Measurements from ENCODE around the gene HNRNPA0. TPM values are rescaled to one million over a fixed set of nuclear protein-coding genes. Genes with fewer than 3 reads are reported as not detected.

HNRNPA0 gene
- total RNA-seq, 1 experiment from 2014 or later, result 68.5 TPM

DNA sequence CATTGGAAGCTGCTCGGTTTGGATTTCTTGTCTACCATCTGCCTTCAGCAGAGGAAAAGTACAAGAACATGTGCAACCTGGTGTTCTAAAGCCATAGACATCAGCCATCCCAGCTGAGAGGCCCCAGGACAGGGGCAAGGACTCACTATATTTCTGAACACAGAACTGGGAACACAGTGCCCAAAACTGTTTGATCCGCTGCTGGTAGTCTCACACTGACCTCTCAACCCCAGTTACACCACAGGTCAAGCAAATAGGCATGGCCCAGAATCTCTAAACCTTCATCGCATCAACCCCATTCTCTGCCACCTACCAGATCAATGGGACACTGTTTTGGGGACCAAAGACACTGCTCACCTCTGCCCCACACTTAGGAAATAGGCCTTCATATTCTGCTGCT lies 20.2 kb downstream of the HNRNPA0 start:
- Histone ChIP-seq H2AFZ (ENCODE audit: low read length) (no peak overlapping the region), H3K79me2 (ENCODE audit: insufficient read depth, low read length) (peaks cover 11% of the 10 kb centered on the region), H4K91ac (ENCODE audit: insufficient read length, low read depth, low read length) (no peak overlapping the region), H3K9ac (ENCODE audit: extremely low read depth, insufficient read length, low read length) (no peak overlapping the region), H3K4me1 (ENCODE audit: insufficient read depth, low read length) (peaks cover 8% of the 10 kb centered on the region; the same call in 1 of the 2 replicates), H2BK5ac (ENCODE audit: insufficient read length, low read length) (no peak overlapping the region), H3K27ac (ENCODE audit: insufficient read length, low read depth, low read length) (no peak overlapping the region), H3K4ac (ENCODE audit: low read depth, low read length) (no peak overlapping the region), H3T11ph (ENCODE audit: low read length) (no peak overlapping the region), H3K23me2 (ENCODE audit: insufficient read length, low read depth, low read length, poor library complexity, severe bottlenecking) (peaks cover 8% of the 10 kb centered on the region), H3K23ac (ENCODE audit: insufficient read length, low read depth, low read length) (no peak overlapping the region), H2BK20ac (ENCODE audit: low read depth, low read length, poor library complexity, severe bottlenecking) (no peak overlapping the region), H3K56ac (ENCODE audit: insufficient read length, low read depth, low read length) (no peak overlapping the region), H3K9me3 (ENCODE audit: control insufficient read depth, low read depth, low read length) (no peaks in the 10 kb centered on the region), H3K27me3 (ENCODE audit: insufficient read depth, low read length) (no peaks in the 10 kb centered on the region), H3K14ac (ENCODE audit: insufficient read depth, low read length) (no peak overlapping the region), H3K79me1 (ENCODE audit: insufficient read depth, low read depth, low read length, poor library complexity, severe bottlenecking) (peaks cover 6% of the 10 kb centered on the region), H2AK5ac (ENCODE audit: insufficient read length, low read length) (no peak overlapping the region), H3K4me2 (ENCODE audit: insufficient read depth, insufficient read length, low read length) (peak overlapping the region; percentile 77), H3K18ac (ENCODE audit: insufficient read length, low read depth, low read length) (no peak overlapping the region), H2BK15ac (ENCODE audit: low read depth, low read length) (no peak overlapping the region), H4K8ac (replicated peaks; ENCODE audit: insufficient read length, low read depth, low read length) (no peak overlapping the region), H2BK120ac (ENCODE audit: low read depth, low read length, poor library complexity, severe bottlenecking) (no peak overlapping the region), H2BK12ac (ENCODE audit: insufficient read length, low read depth, low read length) (no peak overlapping the region), H4K5ac (ENCODE audit: insufficient read length, low read depth, low read length) (no peak overlapping the region), H4K20me1 (ENCODE audit: control insufficient read depth, insufficient read depth, insufficient read length) (no peaks in the 10 kb centered on the region)
- Mint-ChIP-seq H3K27ac (no peak overlapping the region; a peak in 1 of 7 replicates), H3K27me3 (ENCODE audit: low read depth) (no peaks in the 10 kb centered on the region), H3K36me3 (ENCODE audit: insufficient read depth in 1 of 3, low read depth in 3 of 3) (peaks cover 0 to 3% (median 0%) of the 10 kb centered on the region in 3 experiments; a peak in 1 of 7 replicates), H3K4me1 (peaks cover 3% of the 10 kb centered on the region in 2 experiments; a peak in 3 of 4 replicates), H3K9me3 (no peaks in the 10 kb centered on the region; a peak in 1 of 5 replicates), H3K4me3 (no peak overlapping the region)
- no CpG with 5 or more reads among the region's 3 CpGs for WGBS (ENCODE audit: extremely low coverage, insufficient read length, low lambda C conversion rate)
- no peak for TF ChIP-seq CTCF (conservative IDR thresholded peaks at IDR 0.05)
- no peak for DNase-seq
